Measurements from ENCODE around the gene PCBD1.

The PCBD1 gene

GRCh38 chr10:70893227-70894006 is 5.1 kb upstream of the PCBD1 start:
- H3K27ac Mint-ChIP-seq = no peak overlapping the region
- no peaks in the 10 kb centered on the region for H3K36me3 Mint-ChIP-seq
- no peaks in the 10 kb centered on the region for H3K4me1 Mint-ChIP-seq
- H3K27me3 Mint-ChIP-seq = no peaks in the 10 kb centered on the region
- no peaks in the 10 kb centered on the region for H3K9me3 Mint-ChIP-seq
- no peak overlapping the region for H3K4me3 Mint-ChIP-seq

- H3K4me1 Mint-ChIP-seq = no peaks in the 10 kb centered on the region
- H3K27me3 Mint-ChIP-seq = no peaks in the 10 kb centered on the region
- H3K27ac Mint-ChIP-seq = no peak overlapping the region
- H3K4me3 Mint-ChIP-seq = no peak overlapping the region
- no peaks in the 10 kb centered on the region for H3K9me3 Mint-ChIP-seq
- no peaks in the 10 kb centered on the region for H3K36me3 Mint-ChIP-seq
Measured at GRCh38 chr10:70892631-70893030, 4.3 kb upstream of the PCBD1 start.

- Mint-ChIP-seq H3K27me3 (no peaks in the 10 kb centered on the region), H3K36me3 (no peaks in the 10 kb centered on the region), H3K4me1 (no peaks in the 10 kb centered on the region), H3K27ac (no peak overlapping the region), H3K4me3 (no peak overlapping the region), H3K9me3 (no peaks in the 10 kb centered on the region)
Measured at GRCh38 chr10:70891627-70892026, 3.3 kb upstream of the PCBD1 start.

- Mint-ChIP-seq H3K27ac (no peak overlapping the region), H3K36me3 (no peaks in the 10 kb centered on the region), H3K4me3 (no peak overlapping the region), H3K27me3 (no peaks in the 10 kb centered on the region), H3K9me3 (no peaks in the 10 kb centered on the region), H3K4me1 (no peaks in the 10 kb centered on the region)
Measured at GRCh38 chr10:70890917-70891431, 2.6 kb upstream of the PCBD1 start.

GRCh38 chr10:70889291-70889690 is 926 bp upstream of the PCBD1 start:
- no peaks in the 10 kb centered on the region for H3K27me3 Mint-ChIP-seq
- no peaks in the 10 kb centered on the region for H3K9me3 Mint-ChIP-seq
- H3K4me3 Mint-ChIP-seq = peak overlapping the region; percentile 87
- peaks cover 3% of the 10 kb centered on the region for H3K36me3 Mint-ChIP-seq
- H3K27ac Mint-ChIP-seq = no peak overlapping the region
- H3K4me1 Mint-ChIP-seq = no peaks in the 10 kb centered on the region

- Mint-ChIP-seq H3K4me1 (no peaks in the 10 kb centered on the region), H3K27me3 (no peaks in the 10 kb centered on the region), H3K9me3 (no peaks in the 10 kb centered on the region), H3K4me3 (peak overlapping the region; percentile 73), H3K27ac (peak overlapping the region; percentile 46), H3K36me3 (peaks cover 3% of the 10 kb centered on the region)
Measured at GRCh38 chr10:70886921-70887665, 1.3 kb downstream of the PCBD1 start.

- Mint-ChIP-seq H3K4me3 (no peak overlapping the region), H3K27me3 (no peaks in the 10 kb centered on the region), H3K36me3 (peaks cover 3% of the 10 kb centered on the region), H3K27ac (no peak overlapping the region), H3K4me1 (no peaks in the 10 kb centered on the region), H3K9me3 (no peaks in the 10 kb centered on the region)
Measured at GRCh38 chr10:70885931-70886903, 2.1 kb downstream of the PCBD1 start.

- Mint-ChIP-seq H3K4me3 (no peak overlapping the region), H3K4me1 (no peaks in the 10 kb centered on the region), H3K27me3 (no peaks in the 10 kb centered on the region), H3K27ac (no peak overlapping the region), H3K9me3 (no peaks in the 10 kb centered on the region), H3K36me3 (peaks cover 3% of the 10 kb centered on the region)
Measured at GRCh38 chr10:70885481-70885880, 2.9 kb downstream of the PCBD1 start.

GRCh38 chr10:70884741-70885140 is 3.6 kb downstream of the PCBD1 start:
- H3K4me1 Mint-ChIP-seq = peaks cover 3% of the 10 kb centered on the region
- H3K9me3 Mint-ChIP-seq = no peaks in the 10 kb centered on the region
- no peak overlapping the region for H3K4me3 Mint-ChIP-seq
- H3K36me3 Mint-ChIP-seq = peaks cover 5% of the 10 kb centered on the region
- H3K27me3 Mint-ChIP-seq = no peaks in the 10 kb centered on the region
- no peak overlapping the region for H3K27ac Mint-ChIP-seq

GRCh38 chr10:70880077-70880534 is 8.3 kb downstream of the PCBD1 start:
- no peaks in the 10 kb centered on the region for H3K27me3 Mint-ChIP-seq
- H3K9me3 Mint-ChIP-seq = no peaks in the 10 kb centered on the region
- H3K4me1 Mint-ChIP-seq = peaks cover 4% of the 10 kb centered on the region
- H3K27ac Mint-ChIP-seq = peak overlapping the region; percentile 75
- H3K36me3 Mint-ChIP-seq = peaks cover 10% of the 10 kb centered on the region
- no peak overlapping the region for H3K4me3 Mint-ChIP-seq

GRCh38 chr10:70879207-70879606 is 9.2 kb downstream of the PCBD1 start:
- no peak overlapping the region for H3K27ac Mint-ChIP-seq

GRCh38 chr10:70874061-70874460 is 14.3 kb downstream of the PCBD1 start:
- H3K36me3 Mint-ChIP-seq = peaks cover 15% of the 10 kb centered on the region
- H3K27ac Mint-ChIP-seq = no peak overlapping the region
- no peaks in the 10 kb centered on the region for H3K27me3 Mint-ChIP-seq
- H3K9me3 Mint-ChIP-seq = no peaks in the 10 kb centered on the region
- H3K4me1 Mint-ChIP-seq = no peaks in the 10 kb centered on the region
- H3K4me3 Mint-ChIP-seq = no peak overlapping the region

More at GRCh38 chr10:70879207-70879606, 9.2 kb downstream of the PCBD1 start:
- H3K4me1 Mint-ChIP-seq = peaks cover 4% of the 10 kb centered on the region
- no peak overlapping the region for H3K4me3 Mint-ChIP-seq
- H3K27me3 Mint-ChIP-seq = no peaks in the 10 kb centered on the region
- H3K36me3 Mint-ChIP-seq = peaks cover 9% of the 10 kb centered on the region
- H3K9me3 Mint-ChIP-seq = no peaks in the 10 kb centered on the region

- Mint-ChIP-seq H3K27ac (no peak overlapping the region), H3K36me3 (peaks cover 14% of the 10 kb centered on the region), H3K4me3 (no peak overlapping the region), H3K27me3 (no peaks in the 10 kb centered on the region), H3K4me1 (no peaks in the 10 kb centered on the region), H3K9me3 (no peaks in the 10 kb centered on the region)
Measured at GRCh38 chr10:70872291-70872690, 16.1 kb downstream of the PCBD1 start.

GRCh38 chr10:70866424-70866823 is 21.9 kb downstream of the PCBD1 start:
- no peaks in the 10 kb centered on the region for H3K9me3 Mint-ChIP-seq
- no peaks in the 10 kb centered on the region for H3K4me1 Mint-ChIP-seq
- no peaks in the 10 kb centered on the region for H3K27me3 Mint-ChIP-seq
- peaks cover 14% of the 10 kb centered on the region for H3K36me3 Mint-ChIP-seq
- no peak overlapping the region for H3K27ac Mint-ChIP-seq
- H3K4me3 Mint-ChIP-seq = no peak overlapping the region

GRCh38 chr10:70864935-70865334 is 23.4 kb downstream of the PCBD1 start:
- Mint-ChIP-seq H3K9me3 (no peaks in the 10 kb centered on the region), H3K27ac (no peak overlapping the region), H3K27me3 (no peaks in the 10 kb centered on the region), H3K4me3 (no peak overlapping the region), H3K4me1 (no peaks in the 10 kb centered on the region), H3K36me3 (peaks cover 17% of the 10 kb centered on the region)
